Measurements from ENCODE around the gene MSLN. TPM values are rescaled to one million over a fixed set of nuclear protein-coding genes. Genes with fewer than 3 reads are reported as not detected.

Gene MSLN
- total RNA-seq, result 15.0 and 41.1 TPM in 2 replicates

DNA sequence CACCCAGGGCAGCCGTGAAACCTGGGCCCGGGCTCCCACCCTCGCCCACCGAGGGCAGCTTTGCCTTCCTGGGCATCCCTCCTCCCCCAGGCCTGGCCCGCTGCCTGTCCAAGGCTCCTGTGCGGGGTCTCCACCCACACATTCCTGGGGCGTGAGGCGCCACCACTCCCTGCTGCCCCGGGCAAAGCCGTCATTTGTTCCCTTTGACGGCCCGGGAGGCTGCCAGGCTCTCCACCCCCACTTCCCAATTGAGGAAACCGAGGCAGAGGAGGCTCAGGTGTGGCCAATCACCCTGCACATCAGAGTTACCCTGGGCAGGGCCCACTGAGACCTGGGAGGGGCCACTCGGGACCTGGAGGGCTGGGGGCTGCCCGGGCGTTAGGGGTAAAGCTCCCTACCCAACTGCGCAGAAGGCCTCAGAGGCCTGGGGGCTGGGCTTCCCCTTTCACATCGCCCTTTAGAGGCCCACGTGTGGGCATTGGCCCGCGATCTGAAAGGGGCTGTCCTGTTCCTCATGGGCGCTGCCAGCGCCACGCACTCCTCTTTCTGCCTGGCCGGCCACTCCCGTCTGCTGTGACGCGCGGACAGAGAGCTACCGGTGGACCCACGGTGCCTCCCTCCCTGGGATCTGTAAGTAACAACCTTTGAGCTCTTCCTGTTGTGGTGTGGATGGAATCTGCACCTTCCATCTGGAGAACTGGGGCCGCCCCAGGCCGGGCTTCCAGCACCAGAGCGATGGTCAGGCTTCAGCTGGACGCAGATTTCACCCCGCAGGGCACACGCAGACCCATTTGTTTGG, at the start of gene MSLN:
MSLN (plus strand) TSS at position 190 of the 799 bp plus-strand sequence. CDS start 1,947 bp downstream, outside the sequence.

DNA sequence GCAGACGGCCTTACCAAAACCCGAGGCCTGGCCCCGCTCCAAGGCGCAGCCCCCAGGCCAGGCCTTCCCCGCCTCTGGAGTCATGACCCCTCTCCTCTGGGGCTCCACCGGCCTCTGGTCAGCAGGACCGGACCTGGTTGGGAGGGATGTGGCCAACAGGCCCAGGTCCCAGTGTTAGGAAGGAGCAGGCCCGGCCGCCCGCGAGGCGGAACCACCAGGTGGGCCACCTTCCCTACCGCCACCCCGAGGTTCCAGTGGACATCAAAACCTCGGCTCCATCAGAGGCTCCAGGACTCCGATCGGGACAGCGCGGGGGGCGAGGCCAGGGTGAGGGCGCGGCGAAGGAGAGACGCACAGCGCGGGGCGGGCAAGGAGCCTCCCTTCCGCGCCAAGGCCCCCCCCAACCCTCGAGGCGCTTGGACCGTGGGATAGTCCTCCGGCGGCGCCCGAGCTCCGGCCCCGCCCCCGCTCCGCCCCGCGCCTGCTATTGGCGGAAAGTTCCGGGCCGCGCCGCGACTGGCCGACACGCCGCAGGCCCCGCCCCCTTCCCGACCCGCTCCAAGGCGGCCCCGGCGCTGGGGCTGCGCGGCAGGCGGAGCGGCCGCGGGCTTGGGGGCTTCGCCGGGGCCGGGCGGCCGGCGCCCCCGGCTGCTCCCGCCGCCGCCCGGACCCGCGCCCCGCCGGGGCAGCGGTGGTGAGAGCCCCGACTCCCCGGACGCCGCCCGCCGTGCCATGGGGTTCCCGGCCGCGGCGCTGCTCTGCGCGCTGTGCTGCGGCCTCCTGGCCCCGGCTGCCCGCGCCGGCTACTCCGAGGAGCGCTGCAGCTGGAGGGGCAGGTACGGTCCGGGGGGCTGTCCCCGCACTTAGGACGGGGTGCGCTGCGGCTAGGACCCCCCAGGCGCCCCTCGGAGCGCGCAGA, 45.7 kb upstream of the MSLN start, which contains the start of gene METRN:
METRN (plus strand) TSS at position 561 of the 919 bp plus-strand sequence; CDS start at position 733, 172 bp downstream.

DNA sequence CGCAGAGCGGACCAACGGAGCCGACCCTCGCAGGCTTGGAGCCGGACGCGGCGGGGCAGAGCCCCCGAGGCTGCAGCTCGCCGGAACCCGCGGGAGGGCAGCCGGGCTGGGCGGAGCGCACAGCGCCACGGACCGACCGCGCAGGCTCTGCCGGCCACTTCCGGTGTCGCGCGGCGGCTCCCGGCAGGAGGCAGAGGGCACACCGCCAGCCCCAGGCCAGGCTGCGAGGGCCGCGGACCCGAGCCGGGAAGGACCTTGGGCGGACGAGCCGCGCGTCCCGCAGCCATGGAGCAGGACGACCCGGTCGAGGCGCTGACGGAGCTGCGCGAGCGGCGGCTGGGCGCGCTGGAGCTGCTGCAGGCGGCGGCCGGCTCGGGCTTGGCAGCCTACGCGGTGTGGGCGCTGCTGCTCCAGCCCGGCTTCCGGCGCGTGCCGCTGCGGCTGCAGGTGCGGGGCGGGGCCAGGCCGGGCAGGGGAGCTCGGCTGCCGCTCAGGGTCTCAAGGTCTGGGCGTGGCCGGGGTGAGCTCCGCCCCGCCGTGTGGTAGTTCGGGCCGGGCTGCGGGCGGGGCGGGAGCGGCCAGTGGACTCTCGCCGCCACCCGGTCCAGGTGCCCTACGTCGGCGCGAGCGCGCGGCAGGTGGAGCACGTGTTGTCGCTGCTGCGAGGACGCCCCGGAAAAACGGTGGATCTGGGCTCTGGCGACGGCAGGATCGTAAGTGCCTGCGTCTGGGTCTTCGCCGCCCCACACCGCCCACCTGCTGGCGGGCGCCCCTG, 39.4 kb upstream of the MSLN start, which contains the start of gene ANTKMT:
ANTKMT (plus strand) TSS at position 157 of the 775 bp plus-strand sequence; CDS start at position 286, 129 bp downstream.

DNA sequence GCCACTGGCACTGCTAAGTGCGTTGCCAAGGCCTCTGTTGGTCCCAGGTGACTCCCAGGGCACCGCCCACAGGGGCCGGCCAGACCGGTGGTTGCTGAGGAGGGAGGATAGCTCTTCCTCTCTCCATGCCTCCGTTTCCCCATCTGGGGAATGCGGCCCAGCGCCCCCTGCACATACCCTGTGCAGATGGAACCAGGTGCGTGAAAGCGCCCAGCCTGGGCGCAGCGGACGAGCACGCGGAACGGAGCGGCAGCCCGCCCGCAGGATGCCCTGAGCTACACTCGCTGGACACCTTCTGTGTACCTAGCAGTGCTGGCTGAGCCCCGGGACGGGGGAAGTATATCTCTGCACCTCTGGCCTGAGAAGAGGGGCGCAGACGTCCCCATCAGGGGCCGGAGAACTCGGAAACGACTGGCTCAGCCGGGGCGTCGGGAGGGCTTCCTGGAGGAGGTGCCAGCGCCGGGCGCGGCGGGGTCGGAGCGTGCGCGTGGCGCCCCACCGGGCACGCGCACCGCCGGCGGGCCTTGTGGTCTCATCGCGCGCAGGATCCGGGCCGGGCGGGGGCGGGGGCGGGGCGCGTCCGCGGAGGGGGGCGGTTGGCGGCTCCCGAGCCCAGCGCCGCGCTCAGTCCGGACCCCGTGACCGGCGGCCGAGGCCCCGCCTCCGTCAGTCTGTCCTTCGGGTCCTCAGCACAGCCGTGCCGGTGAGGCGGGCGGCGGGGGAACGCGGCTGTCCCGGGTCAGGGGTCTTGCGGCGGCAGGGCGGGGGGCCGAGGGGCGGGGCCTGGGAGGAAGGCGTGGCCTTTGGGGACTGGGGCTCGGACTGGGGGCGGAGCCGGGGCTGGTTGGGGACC, 33.9 kb upstream of the MSLN start, which contains the start of the genes CCDC78 and HAGHL:
CCDC78 (minus strand) TSS at position 6 of the 853 bp plus-strand sequence. CDS start 76 bp downstream, outside the sequence.
HAGHL (plus strand) TSS at position 669 of the 853 bp plus-strand sequence. CDS start 404 bp downstream, outside the sequence.

DNA sequence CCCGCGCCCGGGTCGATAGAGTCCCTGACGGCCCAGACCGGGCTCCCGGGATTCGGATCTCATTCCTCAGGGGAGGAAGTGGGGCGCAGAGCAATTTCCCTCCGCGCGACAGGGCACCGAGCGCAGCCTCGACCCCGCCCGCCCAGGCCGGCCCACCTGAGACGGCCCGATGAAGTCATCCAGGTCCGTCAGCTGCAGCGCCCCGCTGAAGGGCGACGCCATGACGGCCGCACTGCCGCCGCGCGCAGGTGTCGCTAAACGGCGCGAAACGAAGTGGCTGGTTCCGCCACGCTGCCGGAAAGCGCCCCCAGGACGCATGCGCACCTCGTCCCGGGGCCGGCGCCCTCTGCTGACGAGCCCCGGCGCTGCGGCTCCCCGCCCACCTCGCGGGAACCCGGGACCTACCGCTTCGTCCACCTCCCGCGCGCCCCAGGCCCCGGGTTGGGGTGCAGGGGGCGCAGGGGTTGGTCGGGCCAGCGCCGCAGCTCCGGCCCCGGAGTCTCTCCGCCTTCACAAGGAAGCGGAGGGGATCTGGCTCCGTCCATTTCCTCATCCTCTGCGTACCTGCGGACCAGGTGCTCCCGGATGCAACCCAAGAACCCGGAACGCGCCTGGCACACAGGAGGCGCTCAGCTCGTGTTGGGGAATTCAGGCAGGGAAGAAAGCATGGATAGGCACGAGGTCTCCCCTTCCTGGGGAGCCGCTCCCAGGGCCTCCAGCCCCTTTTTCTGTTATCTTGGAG, 19.6 kb upstream of the MSLN start, which contains the start of gene CIAO3:
CIAO3 (minus strand) TSS at position 234 of the 742 bp plus-strand sequence; CDS start at position 222, 12 bp downstream.

DNA sequence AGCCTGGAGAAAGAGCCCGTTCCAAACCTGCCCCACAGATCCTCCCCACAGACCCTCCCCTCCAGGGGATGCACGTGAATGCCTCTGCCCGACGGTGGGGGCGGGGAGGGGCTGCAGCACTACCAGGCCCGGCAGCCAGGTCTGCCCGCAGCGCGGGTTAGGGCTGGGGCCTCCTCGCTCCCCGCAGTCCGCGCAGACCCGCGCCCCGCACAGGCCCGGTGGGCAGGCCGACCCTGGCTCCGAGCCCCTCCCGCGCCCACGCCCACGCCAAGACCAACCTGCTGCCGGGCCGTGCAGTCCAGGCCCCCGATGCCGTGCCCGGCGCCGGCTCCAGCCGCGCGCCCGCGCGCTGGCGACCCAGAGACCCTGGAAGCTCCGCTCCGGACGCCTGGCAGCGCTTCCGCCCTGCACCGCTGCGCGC, 27.5 kb downstream of the MSLN start, which contains the start of gene RPUSD1:
RPUSD1 (minus strand) TSS at position 404 of the 421 bp plus-strand sequence. CDS start 644 bp downstream, outside the sequence.

DNA sequence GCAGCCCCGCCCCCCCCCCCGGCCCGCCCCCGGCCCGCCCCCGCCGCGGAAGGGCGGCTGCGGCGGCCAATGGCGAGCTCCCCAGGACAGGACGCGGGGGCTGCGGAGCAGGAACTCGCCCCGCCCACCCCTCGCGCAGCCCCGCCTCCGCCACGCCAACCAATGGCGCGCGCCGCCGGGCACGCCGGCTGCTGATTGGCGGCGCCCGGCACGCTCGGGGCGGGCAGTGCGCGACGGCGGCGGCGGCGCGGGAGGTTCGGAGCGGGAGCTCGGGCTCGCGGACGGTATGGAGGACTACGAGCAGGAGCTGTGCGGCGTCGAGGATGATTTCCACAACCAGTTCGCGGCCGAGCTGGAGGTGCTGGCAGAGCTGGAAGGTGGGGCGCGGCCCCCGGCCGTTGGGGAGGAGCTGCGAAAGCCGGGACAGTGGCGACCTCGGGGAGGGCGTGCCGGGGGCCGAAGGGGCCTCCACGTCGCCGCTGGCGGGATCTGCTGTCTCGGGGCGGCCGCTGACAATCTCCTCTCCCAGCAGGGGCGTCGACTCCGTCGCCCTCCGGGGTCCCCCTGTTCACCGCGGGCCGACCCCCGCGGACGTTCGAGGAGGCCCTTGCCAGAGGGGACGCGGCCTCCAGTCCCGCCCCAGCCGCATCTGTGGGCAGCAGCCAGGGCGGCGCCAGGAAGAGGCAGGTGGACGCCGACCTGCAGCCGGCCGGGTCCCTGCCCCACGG, 28.0 kb downstream of the MSLN start, which contains the start of gene CHTF18:
CHTF18 (plus strand) TSS at position 222 of the 728 bp plus-strand sequence; CDS start at position 287, 65 bp downstream.

DNA sequence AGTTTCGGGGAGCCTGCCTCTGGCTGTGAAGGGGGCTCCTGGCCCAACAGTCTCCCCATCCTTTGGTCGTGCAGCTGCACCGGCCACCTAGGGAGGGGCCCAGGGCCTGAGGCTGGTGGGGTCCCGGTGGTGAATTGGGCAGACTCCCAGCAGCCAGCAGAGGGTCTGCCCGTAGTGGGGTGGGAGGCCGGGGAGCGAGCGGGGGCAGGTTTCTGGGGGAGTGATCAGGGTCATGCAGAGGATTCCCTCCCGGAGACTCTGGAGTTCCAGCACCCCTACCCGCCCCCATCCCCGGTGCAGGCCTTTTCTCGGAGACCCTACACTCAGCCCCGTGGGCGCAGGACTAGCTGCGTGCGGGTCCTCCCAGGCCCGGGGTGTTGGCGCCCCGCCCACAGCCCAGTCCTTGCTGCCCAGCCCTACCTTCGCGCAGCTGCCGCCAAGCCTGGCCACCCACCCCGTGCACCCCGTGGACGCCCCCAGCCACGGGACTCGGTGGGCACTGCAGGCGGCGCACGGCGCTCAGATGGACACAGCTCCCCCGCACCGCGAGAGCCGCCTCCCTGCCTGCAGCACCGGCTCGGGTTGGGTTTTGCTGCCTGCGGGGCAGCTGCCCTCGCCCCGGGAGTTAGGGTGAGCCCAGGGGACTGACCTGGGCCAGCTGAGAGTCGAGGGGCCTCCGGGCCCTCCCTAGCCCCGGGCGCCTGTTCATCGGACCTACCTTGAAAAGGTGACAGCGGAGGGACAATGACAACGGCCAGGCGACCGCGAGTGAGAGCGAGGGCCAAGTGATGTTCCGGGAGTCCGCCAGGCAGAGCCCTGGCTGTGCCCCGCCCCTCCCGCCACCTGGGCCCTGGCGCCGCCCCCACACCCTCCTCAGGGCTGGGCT, 39.7 kb downstream of the MSLN start, which contains the start of gene GNG13:
GNG13 (minus strand) TSS at position 787 of the 886 bp plus-strand sequence. CDS start 1,657 bp downstream, outside the sequence.

Other genes starting within 250 kb of the MSLN start
- 49.4 and 70.6 TPM in 2 replicates for gene CAPN15, start 233.0 kb upstream of the MSLN start, total RNA-seq
- not detected in 2 replicates for gene PRR35, start 200.3 kb upstream of the MSLN start, total RNA-seq
- 0.65 and 2.0 TPM in 2 replicates for gene NHLRC4, start 193.7 kb upstream of the MSLN start, total RNA-seq
- 53.0 and 88.0 TPM in 2 replicates for gene PIGQ, start 190.8 kb upstream of the MSLN start, total RNA-seq
- gene RAB40C, start 170.7 kb upstream of the MSLN start, total RNA-seq, result 21.8 and 22.3 TPM in 2 replicates
- gene WFIKKN1, start 129.7 kb upstream of the MSLN start, total RNA-seq, result under 0.01 and 0.13 TPM in 2 replicates
- gene METTL26, start 124.4 kb upstream of the MSLN start, total RNA-seq, result 175 and 248 TPM in 2 replicates
- 31.0 and 32.3 TPM in 2 replicates for gene MCRIP2, start 118.9 kb upstream of the MSLN start, total RNA-seq
- gene WDR90, start 111.4 kb upstream of the MSLN start, total RNA-seq, result 18.6 and 23.1 TPM in 2 replicates
- gene RHOT2, start 92.6 kb upstream of the MSLN start, total RNA-seq, result 72.5 and 93.6 TPM in 2 replicates
- gene RHBDL1, start 85.1 kb upstream of the MSLN start, total RNA-seq, result 0.16 and 2.9 TPM in 2 replicates
- 129 and 192 TPM in 2 replicates for gene STUB1, start 80.3 kb upstream of the MSLN start, total RNA-seq
- 115 and 120 TPM in 2 replicates for gene JMJD8, start 76.4 kb upstream of the MSLN start, total RNA-seq
- gene WDR24, start 70.3 kb upstream of the MSLN start, total RNA-seq, result 15.6 and 21.7 TPM in 2 replicates
- gene FBXL16, start 54.9 kb upstream of the MSLN start, total RNA-seq, result under 0.01 and 1.4 TPM in 2 replicates
- 125 and 152 TPM in 2 replicates for gene METRN, start 45.6 kb upstream of the MSLN start, total RNA-seq
- gene ANTKMT, start 39.6 kb upstream of the MSLN start, total RNA-seq, result 44.2 and 47.8 TPM in 2 replicates
- gene CCDC78, start 34.3 kb upstream of the MSLN start, total RNA-seq, result 1.6 and 2.3 TPM in 2 replicates
- 15.6 and 26.5 TPM in 2 replicates for gene HAGHL, start 33.6 kb upstream of the MSLN start, total RNA-seq
- 32.9 and 37.4 TPM in 2 replicates for gene CIAO3, start 19.7 kb upstream of the MSLN start, total RNA-seq
- gene RPUSD1, start 27.6 kb downstream of the MSLN start, total RNA-seq, result 34.1 and 48.1 TPM in 2 replicates
- gene CHTF18, start 27.9 kb downstream of the MSLN start, total RNA-seq, result 8.7 and 39.1 TPM in 2 replicates
- gene GNG13, start 40.0 kb downstream of the MSLN start, total RNA-seq, result not detected in 2 replicates
- gene LMF1, start 210.2 kb downstream of the MSLN start, total RNA-seq, result 6.5 and 31.8 TPM in 2 replicates
- gene SOX8, start 221.0 kb downstream of the MSLN start, total RNA-seq, result 0.51 TPM in 1 of 2 replicates, not detected in the other

Data from mesangial cell (primary cell).